GM13976 (cell line): Measurements from ENCODE around the gene CACNA1E.

ENCODE experiments used
- DNase-seq: peaks from one replicate; pipeline ENCODE4 v3.0.0; 2012; ENCODE audit warnings: low spot score
- CTCF ChIP-seq: IDR thresholded peaks from 2 replicates; pipeline ENCODE4 v1.5.1; 2012; ENCODE audit warnings: borderline replicate concordance, mild to moderate bottlenecking; ENCODE audit not compliant: insufficient read depth; ENCODE audit errors: extremely low read depth, missing control alignments, control extremely low read depth
- in situ Hi-C: fragments of 300-500 bp; cut with MboI; formaldehyde crosslinking; loops from one replicate; pipeline ENCODE4 v1.12.0; 2022; ENCODE audit warnings: low sequenced_read_pairs, mixed read lengths, inconsistent platforms; ENCODE audit not compliant: unreplicated experiment

The CACNA1E gene

GRCh38 chr1:181742426-181742825, 259.1 kb downstream of the CACNA1E start:
- in situ Hi-C loops: no loop called here
- no peak for TF ChIP-seq CTCF
- no peak for DNase-seq

- no peak for TF ChIP-seq CTCF
- in situ Hi-C loops: no loop called here
Observed at GRCh38 chr1:181743878-181744312, 260.6 kb downstream of the CACNA1E start.

GRCh38 chr1:181746224-181746623, 262.9 kb downstream of the CACNA1E start:
- no peak for DNase-seq
- no peak for TF ChIP-seq CTCF
- in situ Hi-C loops: no loop called here

More at GRCh38 chr1:181743878-181744312, 260.6 kb downstream of the CACNA1E start:
- no peak for DNase-seq

- no peak for DNase-seq
- in situ Hi-C loops: no loop called here
- no peak for TF ChIP-seq CTCF
Observed at GRCh38 chr1:181748013-181748412, 264.7 kb downstream of the CACNA1E start.

GRCh38 chr1:181754103-181754502, 270.8 kb downstream of the CACNA1E start:
- DNase-seq: no peak
- TF ChIP-seq CTCF: no peak
- in situ Hi-C loops: no loop called here

GRCh38 chr1:181759481-181759880, 276.2 kb downstream of the CACNA1E start:
- no peak for DNase-seq
- no peak for TF ChIP-seq CTCF
- in situ Hi-C loops: no loop called here

GRCh38 chr1:181763736-181764135, 280.4 kb downstream of the CACNA1E start:
- in situ Hi-C loops: no loop called here
- TF ChIP-seq CTCF: no peak
- no peak for DNase-seq
